Neuronal stem cell (in vitro differentiated cells): ENCODE results near the gene OR2W3. TPM values are rescaled to one million over a fixed set of nuclear protein-coding genes. Genes with fewer than 3 reads are reported as not detected.

Experiments
- DNase-seq: peaks from one replicate; pipeline ENCODE4 v3.0.0-alpha.2; 2013; ENCODE audit warnings: low spot score
- H2AFZ ChIP-seq: one replicate; pipeline ENCODE4 v1.6.1; 2013; ENCODE audit warnings: mild to moderate bottlenecking, low read length, inconsistent platforms
- H2AK5ac ChIP-seq: 2 replicates; pipeline ENCODE4 v1.6.1; 2013; ENCODE audit warnings: low read depth, mild to moderate bottlenecking, inconsistent platforms, low read length, moderate library complexity, mixed read lengths
- H2BK120ac ChIP-seq: 2 replicates; pipeline ENCODE4 v1.6.1; 2013; ENCODE audit warnings: low read depth, mild to moderate bottlenecking, inconsistent platforms, low read length, moderate library complexity, mixed read lengths
- H2BK12ac ChIP-seq: one replicate; pipeline ENCODE4 v1.6.1; 2013; ENCODE audit warnings: low read length, inconsistent platforms
- H2BK15ac ChIP-seq: 2 replicates; pipeline ENCODE4 v1.6.1; 2013; ENCODE audit warnings: mild to moderate bottlenecking, low read length, inconsistent platforms, mixed read lengths
- H2BK5ac ChIP-seq: one replicate; pipeline ENCODE4 v1.6.1; 2013; ENCODE audit warnings: inconsistent platforms, mild to moderate bottlenecking, low read length, moderate library complexity
- H3K14ac ChIP-seq: one replicate; pipeline ENCODE4 v1.6.1; 2013; ENCODE audit warnings: low read length, inconsistent platforms
- H3K18ac ChIP-seq: 2 replicates; pipeline ENCODE4 v1.6.1; 2013; ENCODE audit warnings: low read length, inconsistent platforms
- H3K23ac ChIP-seq: 2 replicates; pipeline ENCODE4 v1.6.1; 2013; ENCODE audit warnings: low read depth, mild to moderate bottlenecking, mixed read lengths, low read length, inconsistent platforms; ENCODE audit not compliant: poor library complexity
- H3K27ac ChIP-seq: replicated peaks from 3 replicates; pipeline ENCODE4 v1.5.1; 2013; ENCODE audit warnings: low read length, inconsistent platforms
- H3K27me3 ChIP-seq, 3 experiments: 2 replicates each; pipeline ENCODE4 v1.6.1; 2013; ENCODE audit warnings: low read length in 3 of 3, mild to moderate bottlenecking in 2 of 3, inconsistent platforms in 1 of 3, low read depth in 1 of 3, mixed read lengths in 1 of 3, moderate library complexity in 1 of 3; ENCODE audit not compliant: control insufficient read depth in 3 of 3, insufficient read depth in 3 of 3
- H3K36me3 ChIP-seq, 2 donors: replicated peaks in 1 of 2; 2 replicates each; pipeline ENCODE4 v1.6.1; 2013; ENCODE audit warnings: low read length in 2 of 2; ENCODE audit not compliant: control insufficient read depth in 2 of 2, insufficient read depth in 2 of 2
- H3K4ac ChIP-seq: 2 replicates; pipeline ENCODE4 v1.6.1; 2013; ENCODE audit warnings: inconsistent platforms, mild to moderate bottlenecking, low read length, moderate library complexity
- H3K4me1 ChIP-seq, 2 donors: 1 replicate in 1 of 2; 2 replicates in 1 of 2; pipeline ENCODE4 v1.6.1; 2013; ENCODE audit warnings: low read length in 2 of 2, low read depth in 1 of 2; ENCODE audit not compliant: control insufficient read depth in 2 of 2, insufficient read depth in 1 of 2
- H3K4me2 ChIP-seq: one replicate; pipeline ENCODE4 v1.6.1; 2013; ENCODE audit warnings: mild to moderate bottlenecking, low read length, inconsistent platforms; ENCODE audit not compliant: insufficient read depth, poor library complexity, severe bottlenecking
- H3K4me3 ChIP-seq, 2 donors: 2 replicates each; pipeline ENCODE4 v1.5.1; 2013; ENCODE audit warnings: low read length in 2 of 2, mild to moderate bottlenecking in 2 of 2, inconsistent platforms in 1 of 2, moderate library complexity in 1 of 2
- H3K79me1 ChIP-seq: one replicate; pipeline ENCODE4 v1.6.1; 2013; ENCODE audit warnings: low read depth, mild to moderate bottlenecking, inconsistent platforms, low read length, moderate library complexity
- H3K9ac ChIP-seq: one replicate; pipeline ENCODE4 v1.6.1; 2013; ENCODE audit warnings: mild to moderate bottlenecking, low read depth, low read length, inconsistent platforms; ENCODE audit not compliant: poor library complexity
- H3K9me3 ChIP-seq, 2 donors: replicated peaks in 1 of 2; 2 replicates each; pipeline versions ENCODE3 to v1.6.1; 2013; ENCODE audit warnings: low read length in 2 of 2, mild to moderate bottlenecking in 2 of 2, inconsistent platforms in 1 of 2, low read depth in 1 of 2, mixed read lengths in 1 of 2, moderate library complexity in 1 of 2; ENCODE audit not compliant: control insufficient read depth in 2 of 2, insufficient read depth in 1 of 2
- H4K8ac ChIP-seq: one replicate; pipeline ENCODE4 v1.6.1; 2013; ENCODE audit warnings: low read depth, mild to moderate bottlenecking, inconsistent platforms, low read length, moderate library complexity
- H4K91ac ChIP-seq: one replicate; pipeline ENCODE4 v1.6.1; 2013; ENCODE audit warnings: low read length, low read depth, mild to moderate bottlenecking, inconsistent platforms; ENCODE audit not compliant: poor library complexity
- WGBS, 2 donors: extraction: QIAGEN DNeasy Blood & Tissue Kit; methylation state at CpG; one replicate each; pipeline ENCODE4 v1.1.7; 2013; ENCODE audit warnings: missing lambda C conversion rate in 2 of 2, mixed read lengths in 1 of 2; ENCODE audit not compliant: insufficient read length in 2 of 2, insufficient replicate concordance in 1 of 2; ENCODE audit errors: extremely low coverage in 2 of 2; 5-methylcytosine and 5-hydroxymethylcytosine counted together
- polyA plus RNA-seq, 2 experiments: library from polyadenylated mRNA; stranded (reverse); fragments of 200-250 nt; gene quantifications; one replicate each; pipeline ENCODE4 v1.2.3, GENCODE V29; 2013

The OR2W3 gene
- 0.31 TPM for polyA plus RNA-seq (2013, experiment 1 of 2)
- polyA plus RNA-seq (2013, experiment 2 of 2) = 0.24 TPM

DNA sequence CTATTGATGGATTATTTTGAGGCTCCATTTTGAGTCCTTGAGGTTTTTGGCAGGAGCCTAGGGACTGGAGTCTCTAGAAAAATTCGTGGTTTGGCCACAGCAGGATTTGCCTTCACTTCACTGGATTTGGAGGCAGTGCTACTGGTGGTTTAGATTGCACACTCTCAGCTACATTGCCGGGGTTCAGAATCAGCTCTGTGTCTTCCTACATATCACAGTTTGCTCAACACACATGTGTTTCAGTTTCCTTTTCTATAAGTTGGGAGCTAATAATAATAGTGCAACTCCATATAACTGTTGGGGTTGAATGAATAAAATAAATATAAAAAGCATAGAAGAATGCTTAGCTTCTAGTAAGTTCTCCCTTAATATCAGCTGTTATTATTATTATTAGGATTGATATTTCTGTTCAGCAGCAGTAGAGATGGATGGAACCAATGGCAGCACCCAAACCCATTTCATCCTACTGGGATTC, at the start of gene OR2W3:
TSS of gene OR2W3 (plus strand) at position 425 of the 475 bp plus-strand sequence. CDS start at position 425, 0 bp downstream.
- no peaks in the 10 kb centered on the region for H3K36me3 ChIP-seq
- no peak within 1 kb of the TSS for H2BK15ac ChIP-seq
- no peak within 1 kb of the TSS for H2AFZ ChIP-seq
- H3K4me3 ChIP-seq = no peak within 1 kb of the TSS
- no peak within 1 kb of the TSS for H3K4me2 ChIP-seq
- WGBS, 2 donors = no CpG with 5 or more reads among the region's 2 CpGs
- no peaks in the 10 kb centered on the region for H3K27me3 ChIP-seq
- no peak for DNase-seq
- no peaks in the 10 kb centered on the region for H3K4me1 ChIP-seq
- no peaks in the 10 kb centered on the region for H3K79me1 ChIP-seq
- H2BK12ac ChIP-seq = no peak within 1 kb of the TSS
- no peak within 1 kb of the TSS for H4K91ac ChIP-seq
- no peak within 1 kb of the TSS for H3K23ac ChIP-seq
- H2BK120ac ChIP-seq = no peak within 1 kb of the TSS
- H3K4ac ChIP-seq = no peak within 1 kb of the TSS
- no peak within 1 kb of the TSS for H3K9ac ChIP-seq
- H4K8ac ChIP-seq = no peak within 1 kb of the TSS
- H2BK5ac ChIP-seq = no peak within 1 kb of the TSS
- no peak within 1 kb of the TSS for H3K27ac ChIP-seq
- peaks cover 0 to 3% of the 10 kb centered on the region in 2 donors for H3K9me3 ChIP-seq
- no peak within 1 kb of the TSS for H3K14ac ChIP-seq
- no peak within 1 kb of the TSS for H3K18ac ChIP-seq
- H2AK5ac ChIP-seq = no peak within 1 kb of the TSS

DNA sequence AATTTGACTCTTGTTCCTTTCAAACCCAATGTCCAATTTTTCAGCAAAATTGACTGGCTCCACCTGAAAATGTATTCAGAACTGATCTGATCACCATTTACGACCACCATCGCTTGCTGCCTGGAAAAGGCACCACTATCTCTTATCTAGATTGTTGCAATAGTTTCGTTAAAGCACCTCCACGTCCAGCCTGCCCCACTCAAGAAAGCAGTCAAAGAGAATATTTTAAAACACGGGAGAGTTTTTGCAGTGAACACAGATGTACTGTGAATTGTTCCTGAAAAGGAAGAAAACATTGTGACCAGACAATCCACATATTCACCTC, 49.7 kb upstream of the OR2W3 start:
- no peak overlapping the region for H3K4ac ChIP-seq
- H2BK12ac ChIP-seq = no peak overlapping the region
- H4K91ac ChIP-seq = no peak overlapping the region
- H2AK5ac ChIP-seq = no peak overlapping the region
- H3K9ac ChIP-seq = no peak overlapping the region
- H2AFZ ChIP-seq = no peak overlapping the region
- no peak overlapping the region for H2BK120ac ChIP-seq
- no peak overlapping the region for H2BK15ac ChIP-seq
- H3K23ac ChIP-seq = no peak overlapping the region
- peaks cover 0 to 2% of the 10 kb centered on the region in 2 donors for H3K9me3 ChIP-seq
- H3K27me3 ChIP-seq = no peaks in the 10 kb centered on the region
- H3K4me3 ChIP-seq = no peak overlapping the region
- no peak overlapping the region for H3K4me2 ChIP-seq
- no peak for DNase-seq
- H4K8ac ChIP-seq = no peak overlapping the region
- no peaks in the 10 kb centered on the region for H3K79me1 ChIP-seq
- no peak overlapping the region for H2BK5ac ChIP-seq
- no peak overlapping the region for H3K27ac ChIP-seq
- no peaks in the 10 kb centered on the region for H3K36me3 ChIP-seq
- no peak overlapping the region for H3K18ac ChIP-seq
- no CpG with 5 or more reads among the region's 5 CpGs for WGBS, 2 donors
- no peak overlapping the region for H3K14ac ChIP-seq
- H3K4me1 ChIP-seq = no peaks in the 10 kb centered on the region

- no CpG with 5 or more reads among the region's 7 CpGs for WGBS, 2 donors
- H3K4me1 ChIP-seq = no peaks in the 10 kb centered on the region
Measured at GRCh38 chr1:247848346-247848745, 47.0 kb upstream of the OR2W3 start.

GRCh38 chr1:247849616-247850015, 45.8 kb upstream of the OR2W3 start:
- Histone ChIP-seq H2AFZ (no peak overlapping the region), H3K9me3 (no peaks in the 10 kb centered on the region), H2BK5ac (no peak overlapping the region), H2BK120ac (no peak overlapping the region), H3K4me2 (no peak overlapping the region), H3K9ac (no peak overlapping the region), H4K8ac (no peak overlapping the region), H2BK15ac (no peak overlapping the region), H3K23ac (no peak overlapping the region), H3K4ac (no peak overlapping the region), H3K79me1 (no peaks in the 10 kb centered on the region), H3K36me3 (no peaks in the 10 kb centered on the region), H3K4me3 (no peak overlapping the region), H3K18ac (no peak overlapping the region), H4K91ac (no peak overlapping the region), H3K27me3 (no peaks in the 10 kb centered on the region), H3K4me1 (no peaks in the 10 kb centered on the region), H3K14ac (no peak overlapping the region), H2BK12ac (no peak overlapping the region), H3K27ac (no peak overlapping the region), H2AK5ac (no peak overlapping the region)
- no peak for DNase-seq
- WGBS, 2 donors = no CpG with 5 or more reads among the region's 1 CpG

More at GRCh38 chr1:247848346-247848745, 47.0 kb upstream of the OR2W3 start:
- H3K36me3 ChIP-seq = no peaks in the 10 kb centered on the region
- H2AK5ac ChIP-seq = no peak overlapping the region
- no peak overlapping the region for H2BK5ac ChIP-seq
- H2BK15ac ChIP-seq = no peak overlapping the region
- H3K18ac ChIP-seq = no peak overlapping the region
- no peak overlapping the region for H3K9ac ChIP-seq
- H3K4me3 ChIP-seq = no peak overlapping the region
- no peak overlapping the region for H3K23ac ChIP-seq
- H3K14ac ChIP-seq = no peak overlapping the region
- no peak overlapping the region for H2BK120ac ChIP-seq
- no peak overlapping the region for H4K91ac ChIP-seq
- H3K27ac ChIP-seq = no peak overlapping the region
- no peaks in the 10 kb centered on the region for H3K9me3 ChIP-seq
- DNase-seq = no peak
- no peaks in the 10 kb centered on the region for H3K27me3 ChIP-seq
- H3K79me1 ChIP-seq = no peaks in the 10 kb centered on the region
- no peak overlapping the region for H2AFZ ChIP-seq
- no peak overlapping the region for H4K8ac ChIP-seq
- no peak overlapping the region for H3K4ac ChIP-seq
- H2BK12ac ChIP-seq = no peak overlapping the region
- no peak overlapping the region for H3K4me2 ChIP-seq
